RWPE1 (cell line): ENCODE measurements around the gene SLC16A9.

ENCODE experiments used
- CTCF ChIA-PET: fragments of 350-600 bp; sonication (Branson Sonifier 250); formaldehyde crosslinking; extraction: SDS; loops from one replicate; lab custom pipeline; 2021; lab: Yijun Ruan, JAX
- POLR2A ChIA-PET: fragments of 400-600 bp; formaldehyde crosslinking; extraction: SDS; loops from one replicate; lab custom pipeline; 2020; ENCODE audit warnings: antibody characterized with exemption; ENCODE audit not compliant: low non-redundant PET; lab: Yijun Ruan, JAX
- DNase-seq: peaks from one replicate; pipeline ENCODE4 v3.0.0; 2012; ENCODE audit warnings: low spot score
- H3K27ac ChIP-seq: fragments of 450-650 bp; 2 replicates; pipeline ENCODE4 v1.5.1; 2017
- CTCF ChIP-seq: fragments of 450-650 bp; conservative IDR thresholded peaks from 2 replicates; pipeline ENCODE4 v1.5.1; 2017; ENCODE audit warnings: low read depth, mild to moderate bottlenecking

SLC16A9 gene

GRCh38 chr10:59601985-59602384 lies 107.7 kb downstream of the SLC16A9 start:
- no peak for DNase-seq
- POLR2A ChIA-PET = no interaction called here
- TF ChIP-seq CTCF = no peak
- H3K27ac ChIP-seq = no peak overlapping the region
- CTCF ChIA-PET = no interaction called here
